MM.1S (cell line): ENCODE measurements around the gene OGFOD3.

Experiments used
- DNase-seq: peaks from one replicate; pipeline ENCODE4 v3.0.0-alpha.2; 2015
- H2AFZ ChIP-seq: fragments of 300-600 bp; sonication (generic); 2 replicates; pipeline ENCODE4 v1.6.0; 2016; ENCODE audit warnings: antibody characterized with exemption, low read length
- H3F3A ChIP-seq: fragments of 300-600 bp; sonication (generic); 2 replicates; pipeline ENCODE4 v1.6.1; 2016; ENCODE audit warnings: mild to moderate bottlenecking, antibody characterized with exemption, low read length, moderate library complexity, mixed read lengths; ENCODE audit not compliant: insufficient read depth
- H3K27ac ChIP-seq: fragments of 300-600 bp; sonication (generic); 2 replicates; pipeline ENCODE4 v1.5.1; 2016; ENCODE audit warnings: mild to moderate bottlenecking, low read length
- H3K27me3 ChIP-seq: fragments of 300-600 bp; sonication (generic); replicated peaks from 2 replicates; pipeline ENCODE4 v1.6.0; 2016; ENCODE audit warnings: low read length; ENCODE audit not compliant: insufficient read depth
- H3K36me3 ChIP-seq: fragments of 300-600 bp; sonication (generic); replicated peaks from 2 replicates; pipeline ENCODE4 v1.6.1; 2016; ENCODE audit warnings: mild to moderate bottlenecking, low read length, mixed read lengths; ENCODE audit not compliant: insufficient read depth
- H3K4me1 ChIP-seq: fragments of 300-600 bp; sonication (generic); 2 replicates; pipeline ENCODE4 v1.6.1; 2016; ENCODE audit warnings: low read length, mixed read lengths
- H3K4me2 ChIP-seq: fragments of 300-600 bp; sonication (generic); 2 replicates; pipeline ENCODE4 v1.6.0; 2016; ENCODE audit warnings: low read depth, low read length
- H3K4me3 ChIP-seq: fragments of 300-600 bp; sonication (generic); 2 replicates; pipeline ENCODE4 v1.5.1; 2016; ENCODE audit warnings: low read length, mixed read lengths
- H3K79me2 ChIP-seq: fragments of 300-600 bp; sonication (generic); 2 replicates; pipeline ENCODE4 v1.6.1; 2016; ENCODE audit warnings: mixed run types, low read length, mixed read lengths
- H3K9ac ChIP-seq: fragments of 300-600 bp; sonication (generic); 2 replicates; pipeline ENCODE4 v1.6.1; 2016; ENCODE audit warnings: low read length, mixed read lengths
- H3K9me2 ChIP-seq: fragments of 300-600 bp; sonication (generic); replicated peaks from 2 replicates; pipeline ENCODE4 v1.6.1; 2016; ENCODE audit warnings: mild to moderate bottlenecking, low read length, mixed read lengths; ENCODE audit not compliant: insufficient read depth
- H3K9me3 ChIP-seq: fragments of 300-600 bp; sonication (generic); replicated peaks from 2 replicates; pipeline ENCODE4 v1.6.1; 2016; ENCODE audit warnings: mild to moderate bottlenecking, low read length, mixed read lengths; ENCODE audit not compliant: insufficient read depth
- H4K20me1 ChIP-seq: fragments of 300-600 bp; sonication (generic); 2 replicates; pipeline ENCODE4 v1.6.1; 2016; ENCODE audit warnings: mild to moderate bottlenecking, low read length, moderate library complexity, mixed read lengths; ENCODE audit not compliant: insufficient read depth
- EZH2 ChIP-seq: fragments of 300-600 bp; sonication (generic); optimal IDR thresholded peaks from 2 replicates; pipeline ENCODE3; 2017; ENCODE audit warnings: low read depth, mild to moderate bottlenecking, antibody characterized with exemption, low read length, mixed read lengths
- EZH2phosphoT487 ChIP-seq: fragments of 300-600 bp; sonication (generic); IDR thresholded peaks from 2 replicates; pipeline ENCODE4 v1.6.1; 2018; ENCODE audit warnings: antibody characterized with exemption, low read length
- TF ChIP-seq, protein P1 (sequence below): fragments of 300-600 bp; sonication (generic); IDR thresholded peaks from 2 replicates; pipeline ENCODE4 v1.5.1; 2016; ENCODE audit warnings: antibody characterized with exemption, low read length, mixed read lengths

OGFOD3 gene, protein sequence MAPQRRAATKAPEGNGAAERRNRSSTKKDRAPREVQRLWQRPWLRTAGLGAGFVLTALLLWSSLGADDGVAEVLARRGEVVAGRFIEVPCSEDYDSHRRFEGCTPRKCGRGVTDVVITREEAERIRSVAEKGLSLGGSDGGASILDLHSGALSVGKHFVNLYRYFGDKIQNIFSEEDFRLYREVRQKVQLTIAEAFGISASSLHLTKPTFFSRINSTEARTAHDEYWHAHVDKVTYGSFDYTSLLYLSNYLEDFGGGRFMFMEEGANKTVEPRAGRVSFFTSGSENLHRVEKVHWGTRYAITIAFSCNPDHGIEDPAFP

DNA sequence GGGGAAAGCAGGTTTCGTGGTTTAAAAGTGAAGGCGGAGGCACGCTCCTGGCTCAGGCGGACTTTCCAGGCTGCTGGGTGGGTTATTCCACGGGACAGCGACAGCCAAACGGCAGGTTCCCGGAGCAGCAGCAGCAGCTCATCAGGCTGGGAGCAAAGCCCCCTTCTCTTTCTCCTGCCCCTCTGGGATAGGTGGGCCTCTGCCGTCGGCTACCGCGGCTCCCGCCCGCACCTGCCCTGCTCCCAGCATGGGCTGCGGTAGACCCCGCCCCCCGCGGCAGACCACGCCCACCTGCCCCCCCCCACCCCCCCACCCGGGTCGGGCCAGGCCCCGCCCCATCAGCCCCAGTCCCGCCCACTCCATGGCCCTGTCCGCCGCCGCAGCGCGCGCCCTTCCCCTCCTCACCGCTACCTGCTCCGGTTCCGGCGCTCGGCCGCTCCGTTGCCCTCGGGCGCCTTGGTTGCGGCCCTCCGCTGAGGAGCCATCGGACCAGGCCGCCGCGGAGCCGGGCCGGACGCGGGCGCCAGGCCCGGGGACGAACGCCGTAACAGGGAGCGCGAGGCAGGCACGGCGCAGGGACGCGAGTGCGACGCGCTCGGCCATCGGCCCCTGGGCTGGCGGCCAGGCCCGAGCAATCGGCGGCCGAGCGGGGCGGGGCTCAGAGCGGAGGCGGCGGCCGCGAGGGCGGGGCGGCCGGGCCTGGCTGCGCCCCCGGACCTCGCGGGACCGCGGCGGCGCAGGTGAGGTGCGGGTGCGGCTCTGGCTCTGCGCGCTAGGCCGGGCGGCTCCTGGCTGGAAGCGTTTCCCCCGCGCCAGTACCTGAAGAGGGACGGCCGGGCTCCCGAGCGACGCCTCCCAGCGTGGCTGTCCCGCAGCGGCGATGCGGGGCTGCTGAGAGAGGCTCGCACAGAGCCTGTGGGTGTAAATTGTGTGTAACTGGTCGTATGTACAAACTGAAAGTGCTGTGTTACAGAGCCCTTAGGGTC is at the start of gene OGFOD3, which contains the start of gene HEXD:
TSS of gene OGFOD3 (minus strand) at position 586 of the 986 bp plus-strand sequence. CDS start at position 485, 101 bp downstream.
TSS of gene HEXD (plus strand) at position 347 of the 986 bp plus-strand sequence. CDS start 1,453 bp downstream, outside the sequence.
- Histone ChIP-seq H3K79me2 (peaks cover 49% of the 10 kb centered on the region), H3F3A (peaks cover 13% of the 10 kb centered on the region), H3K9ac (peak within 1 kb of the TSS; percentile 88), H3K4me3 (peak within 1 kb of the TSS; percentile 98), H3K4me1 (no peaks in the 10 kb centered on the region; the same call in 1 of the 2 replicates), H3K36me3 (no peaks in the 10 kb centered on the region), H3K27ac (peak within 1 kb of the TSS; percentile 68; the same call in 1 of the 2 replicates), H3K9me2 (no peaks in the 10 kb centered on the region), H4K20me1 (no peaks in the 10 kb centered on the region; the same call in 1 of the 2 replicates), H2AFZ (peak within 1 kb of the TSS; percentile 65), H3K27me3 (no peaks in the 10 kb centered on the region), H3K4me2 (peak within 1 kb of the TSS; percentile 88), H3K9me3 (no peaks in the 10 kb centered on the region)
- peak; percentile 90 for DNase-seq
- TF ChIP-seq EZH2, result no peak
- TF ChIP-seq, protein P1, sequence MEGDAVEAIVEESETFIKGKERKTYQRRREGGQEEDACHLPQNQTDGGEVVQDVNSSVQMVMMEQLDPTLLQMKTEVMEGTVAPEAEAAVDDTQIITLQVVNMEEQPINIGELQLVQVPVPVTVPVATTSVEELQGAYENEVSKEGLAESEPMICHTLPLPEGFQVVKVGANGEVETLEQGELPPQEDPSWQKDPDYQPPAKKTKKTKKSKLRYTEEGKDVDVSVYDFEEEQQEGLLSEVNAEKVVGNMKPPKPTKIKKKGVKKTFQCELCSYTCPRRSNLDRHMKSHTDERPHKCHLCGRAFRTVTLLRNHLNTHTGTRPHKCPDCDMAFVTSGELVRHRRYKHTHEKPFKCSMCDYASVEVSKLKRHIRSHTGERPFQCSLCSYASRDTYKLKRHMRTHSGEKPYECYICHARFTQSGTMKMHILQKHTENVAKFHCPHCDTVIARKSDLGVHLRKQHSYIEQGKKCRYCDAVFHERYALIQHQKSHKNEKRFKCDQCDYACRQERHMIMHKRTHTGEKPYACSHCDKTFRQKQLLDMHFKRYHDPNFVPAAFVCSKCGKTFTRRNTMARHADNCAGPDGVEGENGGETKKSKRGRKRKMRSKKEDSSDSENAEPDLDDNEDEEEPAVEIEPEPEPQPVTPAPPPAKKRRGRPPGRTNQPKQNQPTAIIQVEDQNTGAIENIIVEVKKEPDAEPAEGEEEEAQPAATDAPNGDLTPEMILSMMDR, result no peak
- no peak for TF ChIP-seq EZH2phosphoT487

DNA sequence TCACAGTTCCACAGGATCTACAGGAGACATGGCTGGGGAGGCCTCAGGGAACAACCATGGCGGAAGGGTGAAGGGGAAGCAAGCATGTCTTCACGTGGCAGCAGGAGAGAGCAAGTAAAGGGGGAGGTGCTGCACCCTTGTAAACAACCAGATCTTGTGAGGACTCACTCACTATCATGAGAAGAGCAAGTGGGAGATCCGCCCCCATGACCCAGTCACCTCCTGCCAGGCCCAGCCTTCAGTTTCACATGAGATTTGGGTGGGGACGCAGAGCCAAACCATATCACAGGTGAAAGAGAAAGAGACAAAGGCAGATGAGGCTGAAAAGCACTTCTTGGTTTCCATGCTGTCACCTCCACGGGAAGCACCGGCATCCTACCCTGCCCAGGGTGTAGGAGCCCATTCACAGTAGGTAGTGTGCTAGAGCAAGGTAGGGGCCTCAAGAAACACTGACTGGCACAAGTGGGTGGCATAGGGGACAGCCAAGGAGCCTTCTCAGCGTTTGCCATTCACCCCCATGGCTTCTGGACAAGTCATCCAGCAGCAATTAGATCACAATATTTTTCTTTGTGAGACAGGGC is 46.7 kb upstream of the OGFOD3 start:
- H3F3A ChIP-seq, result peaks cover 23% of the 10 kb centered on the region
- H3K4me3 ChIP-seq, result no peak overlapping the region
- H4K20me1 ChIP-seq, result no peaks in the 10 kb centered on the region
- H3K36me3 ChIP-seq, result peaks cover 10% of the 10 kb centered on the region
- TF ChIP-seq EZH2phosphoT487 (no peak), EZH2 (no peak)
- TF ChIP-seq, protein P1, result no peak
- H3K9me3 ChIP-seq, result no peaks in the 10 kb centered on the region
- peak; percentile 92 for DNase-seq
- peak overlapping the region; percentile 45 for H3K4me2 ChIP-seq
- H3K27ac ChIP-seq, result peak overlapping the region; percentile 85
- H3K9ac ChIP-seq, result peak overlapping the region; percentile 36; the same call in 1 of the 2 replicates
- H3K4me1 ChIP-seq, result peaks cover 22% of the 10 kb centered on the region
- H3K9me2 ChIP-seq, result no peaks in the 10 kb centered on the region
- H2AFZ ChIP-seq, result no peak overlapping the region
- peaks cover 47% of the 10 kb centered on the region for H3K79me2 ChIP-seq
- no peaks in the 10 kb centered on the region for H3K27me3 ChIP-seq

DNA sequence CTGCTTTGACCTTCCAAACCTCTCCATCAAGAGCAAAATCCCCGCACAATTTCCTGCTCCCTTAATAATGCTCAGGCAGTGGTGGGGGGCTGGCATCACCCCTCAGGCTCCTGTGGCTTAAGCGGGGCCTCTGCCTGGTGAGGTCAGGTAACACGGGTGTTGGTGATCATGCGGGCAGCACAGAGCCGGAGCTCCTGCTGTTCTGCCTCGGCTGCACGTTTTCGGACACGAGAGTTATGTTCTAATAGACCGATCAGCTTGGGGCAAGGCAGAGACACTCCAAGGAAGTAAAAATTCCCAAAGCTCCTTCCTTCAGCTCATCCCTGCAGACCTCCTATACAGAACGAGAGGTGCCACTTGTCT is 46.2 kb upstream of the OGFOD3 start:
- no peak for DNase-seq
- H3K27me3 ChIP-seq, result no peaks in the 10 kb centered on the region
- peaks cover 22% of the 10 kb centered on the region for H3K4me1 ChIP-seq
- H2AFZ ChIP-seq, result no peak overlapping the region
- H3K4me2 ChIP-seq, result peak overlapping the region; percentile 45
- H3K79me2 ChIP-seq, result peaks cover 50% of the 10 kb centered on the region
- H3K9ac ChIP-seq, result no peak overlapping the region
- no peaks in the 10 kb centered on the region for H3K9me2 ChIP-seq
- peaks cover 6% of the 10 kb centered on the region for H3K36me3 ChIP-seq
- no peaks in the 10 kb centered on the region for H4K20me1 ChIP-seq
- H3K27ac ChIP-seq, result peak overlapping the region; percentile 85
- H3F3A ChIP-seq, result peaks cover 23% of the 10 kb centered on the region
- H3K4me3 ChIP-seq, result no peak overlapping the region
- TF ChIP-seq EZH2phosphoT487 (no peak), EZH2 (no peak)
- TF ChIP-seq, protein P1, result no peak
- no peaks in the 10 kb centered on the region for H3K9me3 ChIP-seq
